ENCODE measurements around the gene PHACTR2.
"Not testable (repeated sequence)": the region's sequence is repeated elsewhere in the genome, so short reads cannot be mapped to it uniquely, and the experiment has no call there.

PHACTR2 gene

DNA sequence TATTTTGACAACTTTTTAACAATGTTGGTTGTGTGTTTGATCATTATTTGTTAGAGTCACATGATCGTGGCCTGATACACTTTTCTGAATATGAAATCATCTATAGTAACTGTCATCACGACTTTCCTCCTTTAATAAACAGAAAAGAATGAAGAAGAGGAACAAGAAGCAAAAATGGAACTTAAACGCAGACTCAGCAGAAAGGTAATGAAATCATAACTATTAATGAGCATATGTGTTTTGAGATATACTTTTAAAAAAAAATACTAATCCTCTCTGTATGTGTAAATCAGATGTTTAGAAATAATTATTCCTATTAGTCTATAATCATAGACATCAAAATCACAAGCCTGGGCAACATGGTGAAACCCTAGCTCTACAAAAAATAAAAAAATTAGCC lies 105.3 kb downstream of the PHACTR2 start:
- TF ChIP-seq, protein P1, sequence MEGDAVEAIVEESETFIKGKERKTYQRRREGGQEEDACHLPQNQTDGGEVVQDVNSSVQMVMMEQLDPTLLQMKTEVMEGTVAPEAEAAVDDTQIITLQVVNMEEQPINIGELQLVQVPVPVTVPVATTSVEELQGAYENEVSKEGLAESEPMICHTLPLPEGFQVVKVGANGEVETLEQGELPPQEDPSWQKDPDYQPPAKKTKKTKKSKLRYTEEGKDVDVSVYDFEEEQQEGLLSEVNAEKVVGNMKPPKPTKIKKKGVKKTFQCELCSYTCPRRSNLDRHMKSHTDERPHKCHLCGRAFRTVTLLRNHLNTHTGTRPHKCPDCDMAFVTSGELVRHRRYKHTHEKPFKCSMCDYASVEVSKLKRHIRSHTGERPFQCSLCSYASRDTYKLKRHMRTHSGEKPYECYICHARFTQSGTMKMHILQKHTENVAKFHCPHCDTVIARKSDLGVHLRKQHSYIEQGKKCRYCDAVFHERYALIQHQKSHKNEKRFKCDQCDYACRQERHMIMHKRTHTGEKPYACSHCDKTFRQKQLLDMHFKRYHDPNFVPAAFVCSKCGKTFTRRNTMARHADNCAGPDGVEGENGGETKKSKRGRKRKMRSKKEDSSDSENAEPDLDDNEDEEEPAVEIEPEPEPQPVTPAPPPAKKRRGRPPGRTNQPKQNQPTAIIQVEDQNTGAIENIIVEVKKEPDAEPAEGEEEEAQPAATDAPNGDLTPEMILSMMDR (conservative IDR thresholded peaks at IDR 0.05; ENCODE audit: low read depth, low read length), result no peak
- H3K4me3 ChIP-seq (ENCODE audit: low read length), result no peak overlapping the region
- DNase-seq (ENCODE audit: low read depth), result no peak

GRCh38 chr6:143784316-143784715 lies 106.6 kb downstream of the PHACTR2 start:
- TF ChIP-seq, protein P1 (conservative IDR thresholded peaks at IDR 0.05; ENCODE audit: low read depth, low read length), result no peak
- no peak for DNase-seq (ENCODE audit: low read depth)
- no peak overlapping the region for H3K4me3 ChIP-seq (ENCODE audit: low read length)

GRCh38 chr6:143786371-143786770 lies 108.6 kb downstream of the PHACTR2 start:
- not testable (repeated sequence) for H3K4me3 ChIP-seq (ENCODE audit: low read length); DNase-seq (ENCODE audit: low read depth)

DNA sequence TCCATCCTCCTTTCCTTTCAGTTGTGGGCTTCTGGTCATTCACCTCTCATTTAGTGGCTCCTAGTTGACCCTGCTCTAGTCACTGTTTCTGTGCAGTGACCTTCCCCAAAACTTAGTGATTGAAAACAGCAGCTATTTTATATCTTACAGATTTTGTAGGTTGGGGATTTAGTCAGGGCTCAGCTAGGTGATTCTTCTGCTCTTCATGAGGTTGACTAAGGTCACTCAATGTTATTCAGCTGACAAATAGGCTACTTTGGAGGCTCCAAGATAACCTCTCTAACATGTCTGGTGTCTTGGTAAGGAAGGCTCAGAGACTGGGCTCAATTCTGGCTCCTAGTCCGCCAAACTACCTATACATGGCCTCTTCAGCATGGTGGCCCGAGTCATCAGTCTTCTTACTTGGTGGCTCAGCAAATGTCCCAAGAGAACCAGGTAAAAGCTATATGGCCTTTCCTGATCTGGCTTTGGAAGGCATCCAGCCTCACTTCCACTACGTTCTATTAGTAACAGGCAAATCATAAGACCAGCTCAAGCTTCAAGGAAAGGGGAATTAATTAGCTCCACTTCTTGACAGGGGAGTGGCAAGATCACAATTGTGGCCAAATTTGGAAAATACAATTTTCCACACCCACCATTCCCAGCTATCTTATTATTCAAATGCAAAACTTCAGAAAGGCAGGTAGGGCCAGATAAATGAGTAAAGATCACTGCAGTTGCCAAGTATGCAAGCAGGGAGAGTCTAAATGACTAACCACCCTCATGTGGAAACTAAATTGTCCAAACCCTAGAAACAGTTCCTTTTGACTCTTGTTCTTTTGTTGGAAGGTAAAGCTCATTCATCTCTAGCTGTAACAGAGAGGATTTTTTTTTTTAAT lies 114.9 kb downstream of the PHACTR2 start:
- TF ChIP-seq, protein P1 (conservative IDR thresholded peaks at IDR 0.05; ENCODE audit: low read depth, low read length), result no peak
- no peak overlapping the region for H3K4me3 ChIP-seq (ENCODE audit: low read length)
- no peak for DNase-seq (ENCODE audit: low read depth)

GRCh38 chr6:143793280-143793619 lies 115.5 kb downstream of the PHACTR2 start:
- TF ChIP-seq, protein P1 (conservative IDR thresholded peaks at IDR 0.05; ENCODE audit: low read depth, low read length), result no peak
- no peak overlapping the region for H3K4me3 ChIP-seq (ENCODE audit: low read length)
- no peak for DNase-seq (ENCODE audit: low read depth)

DNA sequence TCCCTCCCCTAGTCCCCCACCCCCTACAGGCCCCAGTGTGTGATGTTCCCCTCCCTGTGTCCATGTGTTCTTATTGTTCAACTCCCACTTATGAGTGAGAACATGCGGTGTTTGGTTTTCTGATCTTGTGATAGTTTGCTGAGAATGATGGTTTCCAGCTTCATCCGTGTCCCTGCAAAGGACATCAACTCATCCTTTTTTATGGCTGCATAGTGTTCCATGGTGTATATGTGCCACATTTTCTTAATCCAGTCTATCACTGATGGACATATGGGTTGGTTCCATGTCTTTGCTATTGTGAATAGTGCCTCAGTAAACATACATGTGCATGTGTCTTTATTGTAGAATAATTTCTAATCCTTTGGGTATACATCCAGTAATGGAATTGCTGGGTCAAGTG lies 118.8 kb downstream of the PHACTR2 start:
- not testable (repeated sequence) for H3K4me3 ChIP-seq (ENCODE audit: low read length)

DNA sequence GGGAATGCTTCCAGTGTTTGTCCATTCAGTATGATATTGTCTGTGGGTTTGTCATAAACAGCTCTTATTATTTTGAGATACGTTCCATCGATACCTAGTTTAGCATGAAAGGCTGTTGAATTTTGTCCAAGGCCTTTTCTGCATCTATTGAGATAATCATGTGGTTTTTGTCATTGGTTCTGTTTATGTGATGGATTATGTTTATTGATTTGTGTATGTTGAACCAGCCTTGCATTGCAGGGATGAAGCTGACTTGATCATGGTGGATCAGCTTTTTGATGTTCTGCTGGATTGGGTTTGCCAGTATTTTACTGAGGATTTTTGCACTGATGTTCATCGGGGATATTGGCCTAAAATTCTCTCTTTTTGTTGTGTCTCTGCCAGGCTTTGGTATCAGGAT lies 120.7 kb downstream of the PHACTR2 start:
- DNase-seq (ENCODE audit: low read depth); H3K4me3 ChIP-seq (ENCODE audit: low read length): not testable (repeated sequence)

More for the DNA sequence above, 118.8 kb downstream of the PHACTR2 start:
- DNase-seq (ENCODE audit: low read depth), result not testable (repeated sequence)

DNA sequence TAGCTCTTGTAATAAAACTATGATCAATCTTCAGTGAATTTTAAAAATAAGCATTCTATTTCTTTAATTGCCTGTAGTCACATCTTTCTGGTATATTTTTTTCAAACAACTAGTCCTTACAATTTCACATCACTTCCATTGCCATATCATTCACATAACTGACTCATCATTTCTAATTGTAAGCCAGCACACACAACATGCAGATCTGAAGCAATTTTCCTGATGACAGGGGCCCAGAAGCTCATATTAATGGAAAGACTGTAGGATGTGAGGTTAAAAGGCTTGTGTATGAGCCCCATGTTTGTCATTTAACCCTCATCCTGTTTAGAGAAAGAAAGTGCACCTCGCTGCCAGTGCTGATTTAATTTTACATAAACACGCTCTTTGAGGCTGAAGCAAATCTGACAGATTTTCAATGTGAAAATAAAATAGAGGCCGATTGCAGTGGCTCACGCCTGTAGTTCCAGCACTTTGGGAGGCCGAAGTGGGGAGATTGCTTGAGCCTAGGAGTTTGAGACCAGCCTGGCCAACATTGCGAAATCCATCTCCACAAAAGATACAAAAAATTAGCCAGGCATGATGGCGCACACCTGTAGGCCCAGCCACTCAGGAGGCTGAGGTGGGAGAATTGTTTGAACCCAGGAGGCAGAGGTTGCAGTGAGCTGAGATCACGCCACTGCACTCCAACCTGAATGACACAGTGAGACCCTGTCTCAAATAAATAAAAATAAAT lies 125.2 kb downstream of the PHACTR2 start:
- TF ChIP-seq, protein P1 (conservative IDR thresholded peaks at IDR 0.05; ENCODE audit: low read depth, low read length), result no peak

More for the DNA sequence above, 125.2 kb downstream of the PHACTR2 start:
- no peak overlapping the region for H3K4me3 ChIP-seq (ENCODE audit: low read length)
- no peak for DNase-seq (ENCODE audit: low read depth)
